Skeletal muscle cell (primary cell): ENCODE results near the gene HOXB8.
A peak's percentile ranks its signal among the peaks of the same experiment; 100 is the strongest.

Source experiments
- DNase-seq: peaks from one replicate; pipeline ENCODE4 v3.0.0-alpha.2; 2010; ENCODE audit warnings: low read depth
- H3K4me3 ChIP-seq: 2 replicates; pipeline ENCODE4 v1.5.1; 2011; ENCODE audit warnings: low read depth, mild to moderate bottlenecking, control low read depth, low read length, moderate library complexity

Gene HOXB8

DNA sequence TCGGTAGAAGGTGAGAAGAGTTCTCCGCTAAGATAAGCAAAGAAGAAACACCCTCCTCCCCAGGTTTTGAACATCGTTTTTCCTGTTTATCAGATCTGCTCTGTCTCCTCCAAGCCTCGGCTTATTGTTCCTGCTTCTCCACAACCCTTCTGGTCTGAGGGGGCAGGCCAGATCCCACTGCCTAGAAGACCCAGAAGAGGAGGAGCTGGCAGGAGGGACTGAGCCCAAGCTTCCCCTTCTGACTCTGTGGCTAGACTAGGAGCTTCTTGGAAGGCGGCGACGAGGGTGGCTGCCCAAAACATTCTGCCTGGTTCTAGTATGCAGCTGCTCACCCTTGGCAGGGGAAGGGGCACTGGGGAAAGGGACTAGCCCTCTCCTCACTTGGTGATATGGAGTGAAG lies 16.4 kb downstream of the HOXB8 start:
- DNase-seq: no peak
- no peak overlapping the region for H3K4me3 ChIP-seq

GRCh38 chr17:48597778-48598631 lies 17.1 kb downstream of the HOXB8 start:
- H3K4me3 ChIP-seq: peak overlapping the region; percentile 51
- DNase-seq: no peak

- H3K4me3 ChIP-seq: peak overlapping the region; percentile 51
- no peak for DNase-seq
Observed at GRCh38 chr17:48597528-48597777, 17.6 kb downstream of the HOXB8 start.

- DNase-seq: no peak
- peak overlapping the region; percentile 51 for H3K4me3 ChIP-seq
Observed at GRCh38 chr17:48596735-48597527, 18.2 kb downstream of the HOXB8 start.

- H3K4me3 ChIP-seq: peak overlapping the region; percentile 51
- no peak for DNase-seq
Observed at GRCh38 chr17:48596000-48596734, 18.9 kb downstream of the HOXB8 start.

GRCh38 chr17:48595278-48595999 lies 19.7 kb downstream of the HOXB8 start:
- H3K4me3 ChIP-seq: peak overlapping the region; percentile 51
- no peak for DNase-seq

- H3K4me3 ChIP-seq: peak overlapping the region; percentile 5
Observed at GRCh38 chr17:48594538-48595277, 20.4 kb downstream of the HOXB8 start.

GRCh38 chr17:48593840-48594537 lies 21.1 kb downstream of the HOXB8 start:
- peak overlapping the region; percentile 44 for H3K4me3 ChIP-seq
- no peak for DNase-seq

More at GRCh38 chr17:48594538-48595277, 20.4 kb downstream of the HOXB8 start:
- no peak for DNase-seq

- DNase-seq: no peak
- H3K4me3 ChIP-seq: peak within 1 kb of the TSS; percentile 44
Observed at GRCh38 chr17:48593126-48593829, 21.8 kb downstream of the HOXB8 start, which contains the start of gene HOXB5. Gene HOXB5, minus strand, starts transcription at chr17:48593779. Its CDS starts 97 bp downstream, at chr17:48593682.

DNA sequence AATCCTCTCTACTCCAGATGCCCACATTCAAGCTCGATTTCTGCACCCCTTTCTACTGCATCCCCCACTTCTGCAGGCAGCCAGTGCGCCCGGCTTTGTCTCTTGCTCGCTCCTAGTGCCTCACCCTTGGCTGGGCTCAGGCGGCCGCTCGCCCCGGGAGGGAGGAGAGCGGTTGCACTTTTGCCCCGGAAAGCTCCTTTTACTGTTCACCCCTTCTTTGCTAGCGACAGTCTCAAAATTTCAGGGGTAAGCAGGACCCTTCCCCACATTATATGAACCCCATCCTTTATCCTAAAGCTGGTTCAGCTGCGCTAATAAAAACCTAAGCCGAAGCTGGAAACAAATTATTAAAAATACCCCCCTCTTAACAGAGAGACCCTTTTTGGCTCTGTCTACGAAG lies 22.5 kb downstream of the HOXB8 start:
- peak overlapping the region; percentile 44 for H3K4me3 ChIP-seq

DNA sequence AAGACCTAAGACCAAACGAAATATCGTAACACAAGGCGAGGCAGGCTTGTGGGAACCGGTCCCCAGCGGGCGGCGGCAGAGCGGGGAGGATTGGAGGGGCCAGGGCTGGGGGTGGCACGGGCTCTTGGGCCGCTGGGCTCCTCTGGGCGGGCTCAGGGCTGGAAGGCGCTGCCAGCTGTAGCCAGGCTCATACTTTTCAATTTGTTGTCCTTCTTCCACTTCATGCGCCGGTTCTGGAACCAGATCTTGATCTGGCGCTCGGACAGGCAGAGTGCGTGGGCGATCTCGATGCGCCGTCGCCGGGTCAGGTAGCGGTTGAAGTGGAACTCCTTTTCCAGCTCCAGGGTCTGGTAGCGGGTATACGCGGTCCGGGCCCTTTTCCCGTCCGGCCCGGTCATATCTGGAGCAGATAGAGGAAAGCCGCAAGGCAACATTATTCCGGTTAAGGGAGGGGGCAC lies 23.0 kb downstream of the HOXB8 start:
- H3K4me3 ChIP-seq: peak overlapping the region; percentile 44
- DNase-seq: no peak

More for the DNA sequence above, 22.5 kb downstream of the HOXB8 start:
- DNase-seq: no peak

- H3K4me3 ChIP-seq: peak overlapping the region; percentile 44
Observed at GRCh38 chr17:48591255-48592056, 23.6 kb downstream of the HOXB8 start.

DNA sequence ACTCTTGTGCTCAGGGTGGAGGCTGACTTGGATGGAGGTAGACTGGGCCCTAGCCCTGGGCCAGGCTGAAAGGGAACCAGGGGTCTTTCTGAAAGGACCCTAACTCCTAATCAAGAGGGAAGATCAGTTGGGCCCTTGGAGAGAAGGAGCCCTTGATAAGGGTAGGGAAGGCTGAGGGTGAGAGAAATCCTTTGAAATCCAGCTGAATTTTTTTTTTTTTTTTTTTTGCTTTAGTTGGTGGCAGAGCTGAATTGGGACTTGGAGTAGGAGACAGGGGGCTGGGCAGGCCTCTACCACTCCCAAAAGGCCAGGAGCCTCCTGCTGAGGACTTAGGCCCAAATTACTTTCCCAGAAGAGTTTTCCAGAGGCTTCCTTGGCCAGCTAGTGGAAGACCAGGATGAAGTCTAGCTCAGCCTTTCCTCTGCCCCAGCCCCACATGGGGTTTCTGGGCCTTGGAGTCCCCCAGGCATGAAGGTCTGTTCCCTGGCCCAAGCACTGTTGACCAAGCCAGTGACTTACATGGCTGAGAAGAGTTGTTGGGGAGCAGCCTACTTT lies 24.4 kb downstream of the HOXB8 start:
- peak overlapping the region; percentile 24 for H3K4me3 ChIP-seq
- no peak for DNase-seq

More at GRCh38 chr17:48591255-48592056, 23.6 kb downstream of the HOXB8 start:
- no peak for DNase-seq

DNA sequence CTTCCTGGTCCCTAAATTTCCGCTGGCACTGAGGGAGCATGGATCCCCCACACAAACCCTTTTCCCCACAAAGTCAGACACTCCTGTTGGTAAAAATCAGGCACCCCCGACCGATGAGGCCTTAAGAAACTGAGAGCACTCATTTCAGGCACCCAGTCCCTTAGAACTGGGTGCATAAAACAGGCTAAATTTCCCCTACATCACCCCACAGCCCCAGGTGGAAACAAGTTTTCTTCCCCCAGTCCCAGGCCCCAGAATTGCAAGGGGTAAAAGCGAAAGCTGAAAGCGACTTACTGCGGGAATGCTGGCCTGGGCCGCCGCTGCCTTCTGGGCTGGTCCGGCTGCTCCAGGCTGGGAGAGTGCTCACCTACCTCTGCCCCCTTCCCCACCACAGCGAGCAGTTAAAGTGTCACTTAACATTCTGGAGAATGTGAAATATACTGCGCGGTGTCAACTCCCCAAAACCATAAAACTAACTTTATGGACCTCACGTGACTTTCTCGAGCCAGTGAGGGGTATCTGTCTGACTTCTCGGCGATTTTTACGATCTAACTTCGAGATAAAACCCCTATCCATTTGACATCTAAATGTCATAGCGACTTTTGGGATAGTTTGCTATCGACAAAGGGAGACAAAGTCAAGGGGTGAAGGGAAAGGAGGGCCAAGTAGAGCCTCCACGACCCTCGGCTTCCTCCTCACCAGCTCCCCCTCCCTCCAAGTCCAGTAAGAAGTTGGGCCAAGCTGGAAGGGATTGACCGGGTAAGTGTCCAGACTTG lies 25.1 kb downstream of the HOXB8 start, which contains the start of gene HOXB3:
HOXB3 (minus strand) TSS at position 411 of the 776 bp plus-strand sequence. CDS start 37,767 bp downstream, outside the sequence.
- H3K4me3 ChIP-seq: peak within 1 kb of the TSS; percentile 60
- DNase-seq: no peak

DNA sequence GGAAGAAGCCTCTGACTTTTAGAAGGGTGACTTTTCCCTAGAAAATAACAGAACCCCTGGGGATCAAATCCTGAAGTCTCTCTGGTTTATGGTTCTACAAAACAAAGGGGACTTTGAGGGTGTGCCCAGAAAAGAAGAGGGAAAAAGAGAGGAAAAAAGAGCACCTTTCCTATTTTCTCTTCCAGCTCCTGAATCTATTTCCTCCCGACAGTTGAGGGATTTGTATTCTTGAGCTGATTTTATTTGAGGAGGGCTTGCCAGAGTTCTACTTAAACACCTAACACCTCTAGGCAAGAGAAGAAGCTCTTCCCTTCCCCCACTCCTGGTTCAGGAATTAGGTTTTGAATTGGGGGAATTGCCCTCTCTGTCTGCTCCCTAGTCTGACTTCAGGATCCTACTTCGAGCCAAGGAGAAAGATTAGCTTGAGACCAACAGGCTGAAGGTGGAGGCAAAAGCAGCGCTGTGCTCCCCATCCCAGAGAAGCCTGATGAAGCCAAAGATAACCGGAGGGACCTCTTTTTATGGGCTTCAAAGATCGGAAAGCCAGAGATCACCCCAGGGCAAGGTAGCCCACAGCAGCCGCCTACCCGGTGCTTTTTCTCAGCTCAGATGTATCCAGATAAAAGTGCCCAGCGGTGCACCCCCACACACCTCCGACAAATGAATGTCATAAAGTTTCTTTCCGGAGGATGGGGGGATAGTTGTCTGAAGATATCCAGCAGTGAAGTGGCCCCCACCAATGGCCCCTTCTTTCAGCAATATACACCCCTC lies 25.8 kb downstream of the HOXB8 start:
- H3K4me3 ChIP-seq: peak overlapping the region; percentile 60
- no peak for DNase-seq
